ENCODE data around the gene PSME3. TPM values are rescaled to one million over a fixed set of nuclear protein-coding genes. Genes with fewer than 3 reads are reported as not detected.

The PSME3 gene
- total RNA-seq, 1 donor from 2014 or later, result 136 TPM

GRCh38 chr17:42841975-42842685, 8.9 kb downstream of the PSME3 start:
- H3K9me3 Mint-ChIP-seq, result no peaks in the 10 kb centered on the region
- no peak overlapping the region for H3K4me3 Mint-ChIP-seq
- TF ChIP-seq CTCF (IDR thresholded peaks at IDR 0.05), result no peak
- H3K36me3 Mint-ChIP-seq (ENCODE audit: low read depth), result peaks cover 84% of the 10 kb centered on the region
- no peak for ATAC-seq (ENCODE audit: low read depth)
- POLR2A ChIA-PET, result interaction anchor here (1.7 to 1.9 kb wide), 2 partner anchors 9 to 156 kb away, joined by 6 to 8 read pairs; partner anchors contain the start of genes PSME3 and RPL27
- CTCF ChIA-PET, result interaction anchor here (1.6 to 2.5 kb wide), 3 partner anchors 10 to 156 kb away, joined by 5 to 19 read pairs (median 7); partner anchors contain the start of gene RPL27
- DNase-seq, result no peak
- peaks cover 18% of the 10 kb centered on the region for H3K4me1 Mint-ChIP-seq
- no peak overlapping the region for H3K27ac Mint-ChIP-seq
- intact Hi-C loops (cut with micrococcal nuclease), result loop anchor here (2.0 to 5.0 kb wide), 2 partner anchors 87 to 495 kb away; no protein-coding TSS in a partner anchor
- H3K27me3 Mint-ChIP-seq, result no peaks in the 10 kb centered on the region

GRCh38 chr17:42843358-42843934, 10.2 kb downstream of the PSME3 start:
- ChIA-PET CTCF (interaction anchor here (1.1 to 2.5 kb wide), 4 partner anchors 11 to 371 kb away, joined by 3 to 19 read pairs (median 6); partner anchors contain the start of gene RPL27), POLR2A (interaction anchor here (0.6 to 1.9 kb wide), 5 partner anchors 10 to 472 kb away, joined by 3 to 8 read pairs (median 6); partner anchors contain the start of genes PSME3, RPL27 and TMEM106A)
- Mint-ChIP-seq H3K27ac (no peak overlapping the region), H3K4me1 (peaks cover 17% of the 10 kb centered on the region), H3K27me3 (no peaks in the 10 kb centered on the region), H3K4me3 (no peak overlapping the region), H3K36me3 (ENCODE audit: low read depth) (peaks cover 71% of the 10 kb centered on the region), H3K9me3 (no peaks in the 10 kb centered on the region)
- no peak for DNase-seq
- peak; percentile 45 for ATAC-seq (ENCODE audit: low read depth)
- intact Hi-C loops (cut with micrococcal nuclease), result loop anchor here (1.0 to 5.0 kb wide), 4 partner anchors 85 to 494 kb away; partner anchors contain the start of gene RPL27
- no peak for TF ChIP-seq CTCF (IDR thresholded peaks at IDR 0.05)

GRCh38 chr17:42844271-42844670, 11.1 kb downstream of the PSME3 start, which contains the start of gene AOC2:
AOC2 (plus strand) TSS chr17:42844580; CDS start chr17:42844627, 47 bp downstream.
- Mint-ChIP-seq H3K4me3 (no peak within 1 kb of the TSS), H3K9me3 (no peaks in the 10 kb centered on the region), H3K4me1 (peaks cover 17% of the 10 kb centered on the region), H3K36me3 (ENCODE audit: low read depth) (peaks cover 63% of the 10 kb centered on the region), H3K27ac (no peak within 1 kb of the TSS), H3K27me3 (no peaks in the 10 kb centered on the region)
- ChIA-PET CTCF (interaction anchor here (1.5 to 2.5 kb wide), 3 partner anchors 85 to 328 kb away, joined by 3 to 19 read pairs (median 7); partner anchors contain the start of gene RPL27), POLR2A (interaction anchor here (1.3 to 2.1 kb wide), 3 partner anchors 154 to 471 kb away, joined by 3 to 8 read pairs (median 5); partner anchors contain the start of genes RPL27 and TMEM106A)
- DNase-seq, result no peak
- TF ChIP-seq CTCF (IDR thresholded peaks at IDR 0.05), result no peak
- intact Hi-C loops (cut with micrococcal nuclease), result loop anchor here (5.0 kb wide), 1 partner anchor 493 kb away; no protein-coding TSS in a partner anchor
- no peak for ATAC-seq (ENCODE audit: low read depth)

- POLR2A ChIA-PET, result interaction anchor here (0.5 to 2.1 kb wide), 8 partner anchors 11 to 471 kb away, joined by 3 to 8 read pairs (median 3); partner anchors contain the start of genes BECN1, PSMC3IP and RPL27
- no peak overlapping the region for H3K4me3 Mint-ChIP-seq
- intact Hi-C loops (cut with micrococcal nuclease), result loop anchor here (5.0 kb wide), 1 partner anchor 492 kb away; no protein-coding TSS in a partner anchor
- H3K4me1 Mint-ChIP-seq, result peaks cover 17% of the 10 kb centered on the region
- ATAC-seq (ENCODE audit: low read depth) (no peak), DNase-seq (no peak)
- peaks cover 57% of the 10 kb centered on the region for H3K36me3 Mint-ChIP-seq (ENCODE audit: low read depth)
- CTCF ChIA-PET, result interaction anchor here (1.5 kb wide), 1 partner anchor 327 kb away, joined by 3 read pairs; no protein-coding TSS in a partner anchor
- no peaks in the 10 kb centered on the region for H3K9me3 Mint-ChIP-seq
- H3K27ac Mint-ChIP-seq, result no peak overlapping the region
- no peaks in the 10 kb centered on the region for H3K27me3 Mint-ChIP-seq
- no peak for TF ChIP-seq CTCF (IDR thresholded peaks at IDR 0.05)
Measured at GRCh38 chr17:42844761-42845555, 11.8 kb downstream of the PSME3 start.
